ENCODE measurements around the gene NAA16. TPM values are rescaled to one million over a fixed set of nuclear protein-coding genes. Genes with fewer than 3 reads are reported as not detected.
"Not testable (repeated sequence)": the region's sequence is repeated elsewhere in the genome, so short reads cannot be mapped to it uniquely, and the experiment has no call there.

NAA16 gene
- total RNA-seq, 4 donors from 2014 or later = 25.4 to 62.2 (median 46.5) TPM

- H3K27ac ChIP-seq = no peak overlapping the region
- H3K4me1 ChIP-seq = no peaks in the 10 kb centered on the region
- DNase-seq = no peak
- no peaks in the 10 kb centered on the region for H3K27me3 ChIP-seq
- H3K9me3 ChIP-seq = no peaks in the 10 kb centered on the region
- intact Hi-C loops (cut with DNase I; ENCODE audit: low total_unique reads) = no loop called here
- TF ChIP-seq CTCF (IDR thresholded peaks at IDR 0.05) (no peak), POLR2A (IDR thresholded peaks at IDR 0.05) (no peak)
- H3K36me3 ChIP-seq = no peaks in the 10 kb centered on the region
- H3K4me3 ChIP-seq = no peak overlapping the region
These were observed 108.1 kb downstream of the NAA16 start for GRCh38 chr13:41419206-41419605.

- Histone ChIP-seq H3K27ac (no peak overlapping the region), H3K4me1 (no peaks in the 10 kb centered on the region), H3K27me3 (no peaks in the 10 kb centered on the region), H3K36me3 (no peaks in the 10 kb centered on the region), H3K9me3 (no peaks in the 10 kb centered on the region), H3K4me3 (no peak overlapping the region)
- TF ChIP-seq CTCF (IDR thresholded peaks at IDR 0.05) (no peak), POLR2A (IDR thresholded peaks at IDR 0.05) (no peak)
- intact Hi-C loops (cut with DNase I; ENCODE audit: low total_unique reads) = no loop called here
- DNase-seq = no peak
These were observed 109.1 kb downstream of the NAA16 start for GRCh38 chr13:41420146-41420545.

GRCh38 chr13:41421330-41421729, 110.3 kb downstream of the NAA16 start:
- H3K4me1 ChIP-seq; H3K27me3 ChIP-seq; DNase-seq; H3K36me3 ChIP-seq; intact Hi-C loops (cut with DNase I; ENCODE audit: low total_unique reads); H3K27ac ChIP-seq; H3K4me3 ChIP-seq; H3K9me3 ChIP-seq: not testable (repeated sequence)

GRCh38 chr13:41421983-41422382, 110.9 kb downstream of the NAA16 start:
- H3K4me3 ChIP-seq; H3K36me3 ChIP-seq; intact Hi-C loops (cut with DNase I; ENCODE audit: low total_unique reads); H3K27me3 ChIP-seq; DNase-seq; H3K4me1 ChIP-seq; H3K27ac ChIP-seq; H3K9me3 ChIP-seq: not testable (repeated sequence)

- H3K4me3 ChIP-seq; H3K36me3 ChIP-seq; H3K27me3 ChIP-seq; H3K27ac ChIP-seq; DNase-seq; intact Hi-C loops (cut with DNase I; ENCODE audit: low total_unique reads); H3K4me1 ChIP-seq; H3K9me3 ChIP-seq: not testable (repeated sequence)
These were observed 112.2 kb downstream of the NAA16 start for GRCh38 chr13:41423259-41423658.

- H3K4me3 ChIP-seq; H3K27me3 ChIP-seq; H3K36me3 ChIP-seq; H3K9me3 ChIP-seq; intact Hi-C loops (cut with DNase I; ENCODE audit: low total_unique reads); H3K4me1 ChIP-seq; H3K27ac ChIP-seq; DNase-seq: not testable (repeated sequence)
These were observed 113.6 kb downstream of the NAA16 start for GRCh38 chr13:41424675-41425074.

GRCh38 chr13:41426047-41426446, 115.0 kb downstream of the NAA16 start:
- intact Hi-C loops (cut with DNase I; ENCODE audit: low total_unique reads) = no loop called here
- TF ChIP-seq CTCF (IDR thresholded peaks at IDR 0.05) (no peak), POLR2A (IDR thresholded peaks at IDR 0.05) (no peak)
- Histone ChIP-seq H3K27me3 (no peaks in the 10 kb centered on the region), H3K4me1 (no peaks in the 10 kb centered on the region), H3K9me3 (no peaks in the 10 kb centered on the region), H3K36me3 (no peaks in the 10 kb centered on the region), H3K27ac (no peak overlapping the region), H3K4me3 (no peak overlapping the region)
- no peak for DNase-seq

Small RNAs within 50 kb of the gene (small RNA-seq; reads per million reads assigned to genes)
- gene RNU6-57P = not detected

Other genes with a start within 250 kb of the NAA16 start
- gene WBP4, start 249.8 kb upstream of the NAA16 start, total RNA-seq = 10 to 100 TPM in 3 of 4 donors, 1 to 10 TPM in 1; 8.8 to 16.2 (median 14.2) TPM
- 10 to 100 TPM in 3 of 4 donors, 1 to 10 TPM in 1; 6.1 to 33.9 (median 15.2) TPM for gene KBTBD6, start 178.5 kb upstream of the NAA16 start, total RNA-seq
- gene KBTBD7, start 116.7 kb upstream of the NAA16 start, total RNA-seq = 10 to 100 TPM in 1 of 4 donors, 1 to 10 TPM in 3; 5.9 to 44.0 (median 8.8) TPM
- gene MTRF1, start 47.7 kb upstream of the NAA16 start, total RNA-seq = 10 to 100 TPM in 3 of 4 donors, 1 to 10 TPM in 1; 4.1 to 24.1 (median 13.9) TPM
- gene RGCC, start 146.3 kb downstream of the NAA16 start, total RNA-seq = 100 to 1,000 TPM in 3 of 4 donors, 10 to 100 TPM in 1; 29.0 to 522 (median 319) TPM

Measured in uterus (tissue), 4 donors.